HG03280 (cell line): ENCODE data around the gene LCOR.
"Not testable (repeated sequence)": the region's sequence is repeated elsewhere in the genome, so short reads cannot be mapped to it uniquely, and the experiment has no call there.

Experiments used
- ATAC-seq: cut with Tn5 transposase; IDR thresholded peaks from one replicate; pipeline ENCODE4 v1.9.1; 2021; ENCODE audit warnings: mild to moderate bottlenecking, moderate library complexity; ENCODE audit not compliant: unreplicated experiment

LCOR gene

GRCh38 chr10:96838529-96838928 is 6.4 kb downstream of the LCOR start:
- no peak for ATAC-seq

- ATAC-seq, result no peak
These were observed 8.9 kb downstream of the LCOR start for GRCh38 chr10:96840841-96841518.

GRCh38 chr10:96842896-96843723 is 11.0 kb downstream of the LCOR start:
- ATAC-seq, result no peak

DNA sequence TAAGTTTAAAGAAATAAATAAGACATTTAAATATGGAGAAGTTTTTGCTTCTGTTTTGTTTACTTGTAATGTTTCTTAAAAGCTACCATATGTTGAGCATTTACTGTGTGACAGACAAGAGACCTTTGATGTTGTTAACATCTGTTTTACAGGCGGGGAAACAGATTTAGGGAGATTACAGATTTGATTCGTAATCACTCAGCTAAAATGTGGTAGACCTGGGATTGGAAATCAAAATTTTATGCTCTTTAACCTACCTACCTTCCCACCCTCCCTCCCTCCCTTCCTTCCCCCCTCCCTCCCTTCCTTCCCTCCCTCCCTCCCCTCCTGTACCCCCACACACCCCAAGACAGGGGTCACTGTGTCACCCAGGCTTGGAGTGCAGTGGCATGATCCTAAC is 11.7 kb downstream of the LCOR start:
- ATAC-seq, result no peak

- no peak for ATAC-seq
These were observed 14.3 kb downstream of the LCOR start for GRCh38 chr10:96846395-96846794.

DNA sequence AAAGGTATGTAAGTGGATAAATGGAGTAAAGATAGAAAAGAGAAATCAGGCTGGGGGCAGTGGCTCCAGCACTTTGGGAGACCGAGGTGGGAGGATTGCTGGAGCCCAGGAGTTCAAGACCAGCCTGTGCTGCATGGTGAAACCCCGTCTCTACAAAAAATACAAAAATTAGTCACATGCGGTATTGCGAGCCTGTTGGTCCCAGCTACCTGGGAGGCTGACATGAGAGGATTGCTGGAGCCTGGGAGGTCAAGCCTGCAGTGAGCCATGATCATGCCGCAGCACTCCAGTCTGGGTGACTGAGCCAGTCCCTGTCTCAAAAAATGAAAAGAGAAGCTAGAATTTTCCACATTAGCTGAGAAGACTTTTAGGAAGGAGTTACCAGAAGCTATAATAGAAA is 14.8 kb downstream of the LCOR start:
- no peak for ATAC-seq

GRCh38 chr10:96847356-96847755 is 15.3 kb downstream of the LCOR start:
- ATAC-seq, result not testable (repeated sequence)

DNA sequence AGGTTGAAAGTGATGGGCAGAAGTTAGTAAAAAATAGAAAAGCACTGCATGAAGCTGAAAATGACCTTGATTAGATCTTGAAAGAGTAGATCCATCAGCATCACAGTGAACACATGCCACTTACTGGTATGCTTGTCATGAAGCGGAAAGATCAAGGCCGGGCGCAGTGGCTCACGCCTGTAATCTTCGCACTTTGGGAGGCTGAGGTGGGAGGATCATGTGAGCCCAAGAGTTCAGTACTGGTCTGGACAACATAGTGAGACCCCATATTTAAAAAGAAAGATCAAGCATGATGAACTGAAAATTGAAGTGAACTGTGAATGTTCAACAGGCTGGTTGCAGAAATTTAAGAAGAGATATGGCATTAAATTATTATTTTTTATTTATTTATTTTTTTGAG is 18.0 kb downstream of the LCOR start:
- ATAC-seq, result no peak

GRCh38 chr10:96850825-96851224 is 18.7 kb downstream of the LCOR start:
- no peak for ATAC-seq

GRCh38 chr10:96851281-96851680 is 19.2 kb downstream of the LCOR start:
- no peak for ATAC-seq

DNA sequence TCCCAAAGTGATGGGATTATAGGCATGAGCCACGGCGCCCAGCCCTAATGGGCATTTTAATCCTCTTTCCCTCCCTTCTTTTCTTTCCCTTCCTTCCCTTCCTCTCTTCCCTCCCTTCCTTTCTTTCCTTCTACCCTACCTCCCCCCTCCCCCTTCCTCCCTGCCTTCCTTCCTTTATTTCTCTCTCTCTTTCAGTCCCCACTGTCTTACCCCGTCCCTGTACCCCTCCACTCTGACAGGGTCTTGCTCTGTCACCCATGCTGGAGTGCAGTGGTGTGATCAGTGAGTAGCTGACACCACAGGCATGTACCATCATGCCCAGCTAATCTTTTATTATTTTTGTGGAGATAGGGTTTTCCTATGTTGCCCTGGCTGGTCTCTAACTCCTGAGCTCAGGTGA is 24.2 kb downstream of the LCOR start:
- ATAC-seq, result no peak

DNA sequence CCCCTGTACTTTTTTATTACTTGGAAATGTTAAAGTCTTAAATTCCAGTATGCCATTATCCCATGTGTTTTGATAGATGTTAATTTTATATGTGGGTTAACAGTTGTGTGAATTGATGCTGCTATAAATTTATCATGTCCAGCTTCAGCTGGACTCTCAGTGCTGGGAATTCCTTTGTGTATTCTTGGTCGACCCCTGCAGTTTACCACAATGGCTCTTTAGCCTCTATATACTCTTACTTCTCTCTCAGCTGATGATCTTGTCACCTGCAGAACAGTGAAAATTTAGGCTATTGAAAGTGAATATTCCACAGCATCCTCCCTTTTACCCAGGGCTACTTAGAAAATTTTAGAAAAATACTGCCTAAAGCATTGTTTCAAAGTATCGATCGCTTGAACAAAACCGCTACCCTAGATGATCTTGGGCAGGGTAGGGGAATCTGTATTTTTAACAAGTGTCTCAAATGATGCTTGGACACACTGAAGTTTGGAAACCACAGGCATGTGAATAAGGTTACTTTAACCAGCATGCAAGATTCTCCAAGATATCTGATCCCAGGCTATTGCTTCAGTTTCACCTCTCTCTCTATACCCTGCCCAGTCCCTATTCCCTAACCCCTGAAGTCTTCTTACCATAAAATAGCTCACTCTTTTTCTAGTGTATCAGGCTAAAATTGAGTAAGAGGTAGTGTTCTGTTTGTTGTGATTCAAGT is 25.4 kb downstream of the LCOR start:
- ATAC-seq, result no peak

DNA sequence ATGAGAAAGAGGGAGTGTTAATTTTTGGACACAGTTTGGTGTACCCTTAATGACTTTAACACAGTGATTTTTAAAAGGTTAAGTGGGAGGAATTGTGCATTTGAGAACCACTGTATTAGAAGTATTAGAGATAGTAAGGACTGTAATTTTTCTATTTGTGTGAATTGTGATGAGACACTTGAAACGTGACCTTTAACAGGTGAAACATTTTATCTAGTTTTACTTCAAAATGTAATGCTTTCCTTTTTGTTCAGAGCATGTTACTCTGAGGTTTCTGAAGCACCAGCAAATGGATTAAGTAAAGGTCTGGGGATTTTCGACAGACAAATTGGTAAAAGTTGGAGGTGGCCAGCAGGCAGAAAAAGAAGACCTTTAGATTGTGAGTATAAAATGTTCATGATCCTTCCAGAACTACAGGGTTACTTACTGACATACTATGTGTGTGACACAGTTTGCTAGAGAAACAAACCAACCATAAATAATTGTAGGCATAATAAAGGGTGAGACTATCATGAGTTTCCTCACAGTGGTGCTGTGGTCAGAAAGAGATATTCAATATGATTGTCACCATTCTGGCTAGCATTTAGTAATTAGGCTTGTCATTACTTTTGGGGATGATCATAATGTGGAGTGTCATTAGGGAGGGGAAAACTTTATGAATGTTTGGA is 26.1 kb downstream of the LCOR start:
- no peak for ATAC-seq

- ATAC-seq, result no peak
These were observed 26.6 kb downstream of the LCOR start for GRCh38 chr10:96858706-96859050.

DNA sequence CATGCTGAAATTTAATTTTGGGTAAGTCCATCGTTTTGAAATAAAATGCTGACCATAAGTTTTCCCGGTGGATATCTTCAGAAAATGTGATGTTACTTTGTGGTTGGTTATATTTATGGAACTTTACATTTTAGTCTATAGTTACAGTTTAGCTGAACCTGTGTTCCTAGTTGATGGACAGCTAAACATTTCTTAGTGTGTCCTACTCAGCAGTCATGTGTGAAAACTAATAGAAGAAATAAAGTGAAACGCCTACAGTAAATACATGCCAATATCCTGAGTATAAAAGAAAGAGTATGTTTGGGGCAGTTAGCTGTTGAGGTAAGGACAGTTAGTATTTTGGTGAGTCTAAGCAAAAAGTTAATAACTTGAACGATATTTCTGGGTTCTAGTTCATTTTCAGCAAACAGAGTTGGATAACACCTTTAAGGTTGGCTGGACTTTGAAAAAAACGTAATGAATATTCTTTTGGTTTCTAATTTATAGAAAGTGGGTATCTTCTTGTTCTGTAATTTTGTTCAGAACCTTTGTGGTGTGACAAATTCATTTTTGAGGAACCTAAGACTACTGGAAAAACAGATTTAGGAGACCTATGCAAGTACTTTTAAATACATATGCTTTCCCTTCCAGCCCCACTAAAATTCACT is 28.7 kb downstream of the LCOR start:
- ATAC-seq, result no peak

DNA sequence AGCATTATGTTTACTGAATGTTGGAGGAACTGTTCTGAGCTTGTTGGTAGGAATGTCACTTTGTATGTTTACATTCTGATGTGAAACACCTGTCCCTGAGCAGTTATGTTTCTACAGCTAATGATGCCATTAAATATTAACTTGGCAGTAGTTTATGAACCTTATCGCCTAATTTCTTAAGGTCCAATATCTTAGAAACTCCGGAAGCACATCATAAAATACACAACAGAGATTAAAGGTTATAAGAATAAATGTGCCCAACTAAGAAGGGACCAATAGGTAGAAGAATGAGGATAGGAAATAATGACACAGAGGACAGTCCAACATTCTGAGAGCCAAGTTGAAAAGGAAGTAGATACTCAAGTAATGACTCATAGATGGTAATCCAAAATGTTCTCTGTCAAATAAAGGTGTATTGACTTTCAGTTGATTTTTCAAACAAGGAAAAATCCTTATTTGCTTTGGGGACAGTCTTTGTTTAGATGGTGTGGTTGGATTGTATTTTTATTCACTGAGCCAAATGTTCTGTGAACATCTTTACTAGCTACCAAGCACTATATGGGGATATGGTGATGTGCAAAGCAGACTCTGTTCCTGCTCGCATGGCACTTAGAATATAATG is 31.9 kb downstream of the LCOR start:
- ATAC-seq, result no peak

GRCh38 chr10:96873086-96873485 is 41.0 kb downstream of the LCOR start:
- no peak for ATAC-seq

DNA sequence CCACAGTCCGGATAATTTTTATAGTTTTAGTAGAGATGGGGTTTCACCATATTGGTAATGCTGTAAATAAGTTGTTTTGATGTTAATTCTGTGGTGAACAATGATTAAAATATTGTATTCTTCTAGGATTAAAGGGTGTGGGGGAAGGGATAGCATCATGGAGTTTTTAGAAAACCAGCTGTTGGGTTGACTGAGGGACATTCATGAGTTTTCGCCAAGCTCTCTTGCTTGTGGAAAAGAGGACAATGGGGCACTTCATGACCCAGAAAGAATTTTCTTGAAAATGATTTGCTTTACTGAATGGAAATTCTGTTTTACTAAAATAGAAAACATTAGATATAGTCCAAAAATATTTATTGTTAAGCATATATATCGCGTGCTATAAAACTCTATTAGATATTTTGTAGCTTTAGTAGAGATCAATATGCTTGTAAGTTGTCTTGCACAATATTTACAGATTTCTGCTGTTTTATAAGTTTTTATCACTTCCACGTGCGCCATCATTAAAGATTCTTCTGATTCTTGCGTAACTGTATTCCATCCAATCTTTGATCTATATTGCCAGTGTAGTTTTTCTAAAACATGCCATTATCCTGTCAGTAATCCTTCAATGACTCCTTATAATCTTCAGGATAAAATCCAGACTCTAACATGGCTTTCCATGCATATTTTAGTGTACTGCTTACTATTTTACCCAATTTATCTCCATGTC is 41.8 kb downstream of the LCOR start:
- no peak for ATAC-seq

DNA sequence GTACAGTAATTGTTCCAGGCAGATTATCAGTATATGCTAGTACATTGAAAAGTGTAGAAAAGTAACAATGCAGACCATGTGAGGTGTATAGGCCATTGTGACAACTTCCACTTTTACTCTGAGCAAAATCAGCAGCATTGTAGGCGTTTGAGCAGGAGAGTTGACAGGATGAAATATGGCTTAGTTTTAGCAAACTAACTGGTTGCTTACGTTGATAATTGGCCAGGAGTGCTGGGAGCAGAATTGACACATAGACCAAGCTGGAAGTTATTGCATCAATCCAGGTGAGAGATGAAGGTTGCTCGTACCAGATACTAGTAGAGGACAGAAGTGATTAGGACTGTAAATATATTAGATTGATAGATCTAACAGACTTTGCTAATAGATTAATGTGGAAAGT is 46.0 kb downstream of the LCOR start:
- no peak for ATAC-seq

DNA sequence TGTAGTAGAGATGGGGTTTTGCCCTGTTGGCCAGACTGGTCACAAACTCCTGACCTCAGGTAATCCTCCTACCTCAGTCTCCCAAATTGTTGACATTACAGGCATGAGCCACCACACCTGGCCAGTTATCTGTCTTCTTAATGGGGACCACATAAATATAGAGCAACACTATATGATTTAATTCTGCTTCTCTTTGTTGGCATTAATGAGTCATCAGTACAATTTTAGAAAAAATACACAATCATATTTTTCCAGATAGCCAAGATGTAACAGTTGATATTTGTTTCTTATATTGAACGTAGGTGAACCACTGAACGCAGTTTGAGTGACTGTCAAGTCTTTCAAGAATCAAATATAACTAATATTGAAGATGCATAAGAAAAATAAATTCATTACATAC is 48.5 kb downstream of the LCOR start:
- no peak for ATAC-seq
